Adrenal gland (tissue), 12 donors: ENCODE data around the gene PPIP5K1. TPM values are rescaled to one million over a fixed set of nuclear protein-coding genes. Genes with fewer than 3 reads are reported as not detected.
"Not testable (repeated sequence)": the region's sequence is repeated elsewhere in the genome, so short reads cannot be mapped to it uniquely, and the experiment has no call there.

Source experiments
- DNase-seq, 7 donors: peaks; one replicate each; pipeline ENCODE4 v3.0.0-alpha.2; 2019 to 2020
- H3K27ac ChIP-seq, 5 donors: fragments of 200-600 bp; sonication (generic) in 4 of 5; 1 replicate in 3 of 5; 2 replicates in 2 of 5; pipeline versions ENCODE4 v1.5.1 to v1.8.0; 2016 to 2020; ENCODE audit warnings: mild to moderate bottlenecking in 1 of 5
- H3K27me3 ChIP-seq: fragments of 200-600 bp; 2 replicates; pipeline ENCODE4 v1.8.0; 2021
- H3K36me3 ChIP-seq, 2 donors: fragments of 200-600 bp; replicated peaks in 1 of 2; 1 replicate in 1 of 2; 2 replicates in 1 of 2; pipeline versions ENCODE4 v1.5.1 to v1.8.0; 2018 to 2022
- H3K4me1 ChIP-seq, 2 donors: fragments of 200-600 bp; replicated peaks in 1 of 2; 1 replicate in 1 of 2; 2 replicates in 1 of 2; pipeline versions ENCODE4 v1.5.1 to v1.8.0; 2018 to 2021
- H3K4me3 ChIP-seq, 4 donors: fragments of 200-600 bp; sonication (generic) in 3 of 4; one replicate each; pipeline ENCODE4 v1.5.1; 2016 to 2018
- H3K9me3 ChIP-seq, 3 donors: fragments of 200-600 bp; sonication (generic) in 1 of 3; replicated peaks in 1 of 3; 1 replicate in 2 of 3; 2 replicates in 1 of 3; pipeline versions ENCODE4 v1.5.1 to v1.8.0; 2016 to 2021
- POLR2A ChIP-seq, 2 donors: fragments of 450-650 bp; IDR thresholded peaks; one replicate each; pipeline ENCODE4 v1.6.1; 2017; ENCODE audit warnings: antibody characterized with exemption in 2 of 2, mild to moderate bottlenecking in 2 of 2, moderate library complexity in 1 of 2
- WGBS, 4 donors: extraction: QIAGEN DNeasy Blood & Tissue Kit in 2 of 4; methylation state at CpG; one replicate each; pipeline versions ENCODE4 v1.1.5 to v1.1.7; 2013 to 2017; 5-methylcytosine and 5-hydroxymethylcytosine counted together
- intact Hi-C, 2 donors: fragments of 100-400 bp; cut with DNase I; formaldehyde crosslinking; loops; one replicate each; pipeline versions ENCODE4 v1.14.1 to v1.15.0; 2022 to 2023
- polyA plus RNA-seq, 3 donors: library from polyadenylated mRNA; stranded (reverse); fragments of 200-250 nt in 2 of 3; fragments of 350-450 nt in 1 of 3; fragmentation: Illumina TruSeq in 1 of 3; extraction: RNeasy Lipid Tissue Mini Kit (QIAGEN cat#74804) in 1 of 3; gene quantifications; one replicate each; pipeline ENCODE4 v1.2.3, GENCODE V29; 2013 to 2014
- total RNA-seq, 9 donors: library from RNA; depleted of rRNA in 4 of 9; stranded (reverse); fragments of >200 nt in 4 of 9; fragments of 120-200 nt in 1 of 9; fragmentation: NEBNext Ultra II Directional in 1 of 9; extraction: Animal tissue kit (Norgen Biotek cat#: 25700) in 1 of 9; gene quantifications; one replicate each; pipeline versions ENCODE4 v1.1.0 to v1.2.4, GENCODE V29; 2013 to 2023
- TF ChIP-seq, protein P1 (sequence below), 6 experiments: fragments of 450-650 bp in 4 of 6; fragments of 200-600 bp in 2 of 6; sonication (generic) in 1 of 6; IDR thresholded peaks; 1 replicate in 5 of 6; 2 replicates in 1 of 6; pipeline versions ENCODE4 v1.5.1 to v1.8.0; 2016 to 2021; ENCODE audit warnings: antibody characterized with exemption in 6 of 6, mild to moderate bottlenecking in 2 of 6, moderate library complexity in 1 of 6
- donor health status: healthy with polysubstance abuse.
- donor health status: Bipolar disorder and iron deficiency.
- donor health status: DM: yes; HTN: yes; CAD: no.
- donor health status: DM: no; HTN: no; CAD: no.
- donor health status: DM: no; HTN: no; CAD: no.
- donor health status: DM: yes; HTN: yes; CAD: no.

The PPIP5K1 gene
- total and polyA plus RNA-seq, 12 donors = 15.4 to 63.8 (median 29.0) TPM

DNA sequence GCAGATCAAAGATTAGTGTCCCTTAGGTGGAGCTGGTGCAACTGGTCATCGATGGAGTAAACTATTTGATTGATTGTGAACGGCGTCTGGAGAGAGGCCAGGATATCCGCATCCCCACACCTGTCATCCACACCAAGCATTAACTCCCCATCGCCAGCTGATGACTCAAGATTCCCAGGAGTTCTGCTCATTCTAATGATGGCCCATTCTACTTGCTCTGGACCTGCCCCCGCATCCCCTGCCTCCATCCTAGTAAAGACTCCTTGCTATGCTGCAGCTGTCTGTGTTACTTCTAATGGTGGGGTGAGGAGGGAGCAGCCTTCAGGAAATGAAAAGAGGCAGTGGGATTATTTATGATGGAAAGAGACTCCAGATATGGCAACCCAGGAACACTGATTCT is 9.1 kb upstream of the PPIP5K1 start:
- WGBS, 4 donors = 75 to 91% (median 80%) methylated on average over 5 to 6 of the region's 6 CpGs
- H3K27me3 ChIP-seq, H3K9me3 ChIP-seq, intact Hi-C loops, H3K27ac ChIP-seq, H3K4me3 ChIP-seq, DNase-seq, H3K4me1 ChIP-seq, H3K36me3 ChIP-seq: not testable (repeated sequence)

DNA sequence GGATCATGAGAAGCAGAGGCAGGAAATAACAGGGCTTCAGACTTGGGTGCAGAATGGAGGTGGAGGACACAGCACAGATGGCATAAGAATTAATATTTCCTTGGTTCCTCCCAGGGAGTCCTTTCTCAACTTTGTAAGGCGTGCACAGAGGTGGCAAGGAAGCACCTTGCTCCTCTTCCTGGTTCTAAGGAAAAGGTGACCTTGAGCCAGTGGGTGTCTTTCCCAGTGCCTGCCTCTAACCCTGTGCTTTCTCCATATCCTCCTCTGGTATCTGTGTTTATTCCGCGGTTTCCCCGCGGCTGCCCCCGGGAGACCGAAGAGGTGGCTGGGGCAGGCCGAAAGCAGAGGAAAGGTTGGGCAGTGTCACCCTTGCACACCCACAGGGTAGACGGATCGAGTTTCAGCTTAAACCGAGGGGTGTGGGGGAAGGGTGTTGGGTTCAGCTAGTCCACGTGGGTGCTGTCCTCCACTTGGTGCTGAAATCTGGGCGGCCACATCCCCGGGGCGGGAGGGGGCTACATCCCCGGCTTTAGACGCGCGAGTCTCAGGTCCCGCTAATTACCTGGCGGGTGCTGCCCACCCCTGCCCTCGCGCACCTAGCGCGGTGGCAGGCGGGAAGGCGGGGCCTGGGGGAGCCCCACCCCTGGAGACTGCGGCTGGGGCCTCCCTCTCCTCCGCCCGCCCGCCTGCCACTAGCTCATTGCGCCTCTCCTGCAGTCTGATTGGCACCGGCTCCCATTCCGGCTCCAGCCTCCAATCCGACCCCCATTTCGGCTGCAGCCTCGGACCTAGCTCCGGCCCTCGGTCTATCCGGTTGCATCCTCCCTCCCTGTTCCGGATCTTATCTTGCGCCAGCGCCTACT is 3.6 kb upstream of the PPIP5K1 start, which contains the start of gene CKMT1B:
Gene CKMT1B, plus strand, starts transcription at position 700 of the 863 bp plus-strand sequence. CDS start 192 bp downstream, outside the sequence.
- WGBS, 4 donors = no CpG with 5 or more reads among the region's 43 CpGs
- H3K27ac ChIP-seq, H3K27me3 ChIP-seq, H3K36me3 ChIP-seq, DNase-seq, H3K9me3 ChIP-seq, intact Hi-C loops, H3K4me1 ChIP-seq, H3K4me3 ChIP-seq: not testable (repeated sequence)

DNA sequence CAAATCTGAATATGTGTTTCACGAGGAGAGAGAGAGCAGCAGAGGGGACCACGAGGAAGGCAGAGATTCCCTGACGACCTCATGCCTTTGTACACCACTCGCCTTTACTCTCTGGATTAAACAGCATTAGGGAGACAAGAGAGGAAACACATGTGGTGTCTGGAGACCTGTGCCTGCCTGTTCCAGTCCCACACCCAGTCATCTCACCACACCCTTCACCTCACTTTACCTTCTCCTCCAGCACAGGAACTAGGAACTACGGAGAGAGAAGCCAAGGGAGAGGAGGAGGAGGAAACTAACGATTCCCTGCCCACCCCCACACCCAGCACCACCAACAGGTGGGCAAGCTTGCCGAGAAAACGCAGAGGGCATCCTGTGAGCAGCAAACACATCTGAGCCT is 2.8 kb upstream of the PPIP5K1 start:
- H3K4me1 ChIP-seq, H3K36me3 ChIP-seq, intact Hi-C loops, DNase-seq, H3K9me3 ChIP-seq, H3K4me3 ChIP-seq, H3K27me3 ChIP-seq, H3K27ac ChIP-seq: not testable (repeated sequence)
- 16 to 26% (median 20%) methylated on average over 2 to 4 of the region's 8 CpGs; no CpG with 5 or more reads in 1 of the 4 donors for WGBS, 4 donors

DNA sequence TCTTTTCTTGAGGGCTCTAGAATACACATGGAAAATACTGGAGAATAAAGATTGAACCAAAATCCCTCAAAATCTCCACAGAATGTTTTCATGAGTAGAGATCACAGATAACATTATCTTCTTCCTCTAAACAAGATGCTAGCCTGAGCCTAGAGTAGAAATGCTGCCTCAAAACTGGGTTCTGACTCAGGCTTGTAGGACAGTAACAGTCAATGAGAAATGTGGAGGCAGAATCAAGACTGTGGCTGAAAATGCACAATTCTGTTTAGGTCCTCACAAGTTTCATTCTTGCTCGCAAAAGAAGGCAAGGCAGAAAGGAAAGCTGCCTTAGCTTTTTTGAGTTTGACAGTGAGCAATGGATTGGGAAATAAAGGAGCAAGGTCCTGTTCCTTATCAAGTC is 15.4 kb downstream of the PPIP5K1 start:
- no CpG with 5 or more reads among the region's 1 CpG for WGBS, 4 donors
- H3K36me3 ChIP-seq, H3K27ac ChIP-seq, intact Hi-C loops, H3K4me1 ChIP-seq, H3K27me3 ChIP-seq, H3K4me3 ChIP-seq, H3K9me3 ChIP-seq, DNase-seq: not testable (repeated sequence)

DNA sequence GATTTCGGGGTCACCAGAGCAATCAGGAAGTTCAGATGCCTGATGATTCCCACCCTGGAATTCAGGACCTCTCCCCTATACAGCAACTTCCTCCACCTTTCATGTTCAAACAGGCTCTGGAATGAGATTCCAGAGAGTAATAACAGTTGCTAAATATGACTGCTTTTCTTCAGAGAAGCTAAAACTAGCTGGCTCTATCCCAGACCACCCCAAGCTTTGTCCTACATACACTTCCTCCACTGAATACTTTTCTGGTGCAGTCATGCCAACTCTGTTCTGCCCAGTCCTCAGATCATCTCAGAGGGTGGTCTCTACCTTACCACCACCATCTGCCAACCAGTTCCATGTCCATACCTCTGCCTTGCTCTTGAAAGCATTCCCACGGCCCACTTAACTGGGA is 23.4 kb downstream of the PPIP5K1 start:
- H3K9me3 ChIP-seq, DNase-seq, H3K27me3 ChIP-seq, H3K27ac ChIP-seq, intact Hi-C loops, H3K4me3 ChIP-seq, H3K36me3 ChIP-seq, H3K4me1 ChIP-seq: not testable (repeated sequence)
- WGBS, 4 donors = no CpG with 5 or more reads among the region's 2 CpGs

DNA sequence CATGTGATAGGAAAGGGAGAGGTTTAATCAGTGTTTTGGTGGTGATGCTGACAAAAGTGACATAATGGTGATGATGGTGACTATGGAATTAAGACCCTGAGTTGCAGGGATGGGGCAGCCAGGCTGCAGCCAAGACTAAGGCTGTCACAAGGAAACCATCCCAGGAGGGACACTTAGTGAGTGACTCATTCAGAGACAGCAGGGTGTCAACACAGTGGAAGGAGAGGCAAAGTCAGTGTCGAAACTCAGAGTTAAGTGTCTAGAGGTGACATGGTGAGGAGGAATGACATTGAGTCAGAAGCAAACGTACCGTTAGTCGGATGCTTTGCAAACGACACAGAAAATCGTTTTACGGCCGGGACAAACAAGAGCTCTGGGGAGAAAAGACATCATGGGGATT is 26.2 kb downstream of the PPIP5K1 start:
- H3K27ac ChIP-seq, intact Hi-C loops, H3K27me3 ChIP-seq, H3K9me3 ChIP-seq, DNase-seq, H3K4me3 ChIP-seq, H3K4me1 ChIP-seq, H3K36me3 ChIP-seq: not testable (repeated sequence)
- WGBS, 4 donors = no CpG with 5 or more reads among the region's 8 CpGs

DNA sequence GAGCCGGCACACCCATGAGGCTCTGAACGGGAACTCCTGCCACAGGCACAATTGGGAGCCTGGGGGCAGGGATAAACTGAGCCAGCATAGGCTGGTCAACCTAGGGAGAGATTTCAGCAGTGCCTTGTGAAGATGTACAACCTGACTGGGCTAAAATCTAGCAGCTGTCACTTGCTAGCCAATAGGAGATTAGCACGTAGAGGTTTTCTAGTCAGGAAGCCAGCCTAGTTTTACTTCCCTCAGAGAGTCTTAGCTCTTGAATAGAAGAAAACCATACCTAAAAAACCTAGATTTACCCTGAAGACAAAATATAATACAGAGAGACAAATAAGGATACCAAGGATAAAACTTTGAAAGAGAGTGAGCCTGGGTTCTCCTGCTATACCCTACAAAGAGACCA is 27.3 kb downstream of the PPIP5K1 start:
- DNase-seq, intact Hi-C loops, H3K9me3 ChIP-seq, H3K27ac ChIP-seq, H3K4me3 ChIP-seq, H3K36me3 ChIP-seq, H3K4me1 ChIP-seq, H3K27me3 ChIP-seq: not testable (repeated sequence)
- 96 to 100% methylated on average over 2 of the region's 3 CpGs; no CpG with 5 or more reads in 2 of the 4 donors for WGBS, 4 donors

DNA sequence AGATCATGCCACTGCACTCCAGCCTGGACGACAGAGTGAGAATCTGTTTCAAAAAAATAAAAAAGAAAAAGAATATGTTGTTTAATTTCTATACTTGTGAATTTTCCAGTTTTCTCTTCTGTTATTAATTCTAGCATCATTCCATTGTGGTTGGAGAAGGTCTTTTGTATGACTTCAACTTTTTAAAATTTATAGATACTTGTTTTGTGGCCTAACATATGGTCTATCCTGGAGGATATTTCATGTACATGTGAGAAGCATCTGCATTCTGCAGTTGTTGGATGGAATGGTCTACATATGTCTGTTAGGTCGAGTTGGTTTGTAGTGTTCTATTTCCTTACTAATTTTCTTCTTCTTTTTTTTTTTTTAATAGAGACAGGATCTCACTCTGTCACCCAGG is 37.0 kb downstream of the PPIP5K1 start:
- Histone ChIP-seq H3K9me3 (no peaks in the 10 kb centered on the region), H3K27ac (no peak overlapping the region), H3K4me1 (no peaks in the 10 kb centered on the region), H3K36me3 (peaks cover 0 to 4% of the 10 kb centered on the region in 2 donors), H3K27me3 (no peaks in the 10 kb centered on the region), H3K4me3 (no peak overlapping the region)
- no peak for DNase-seq
- TF ChIP-seq, protein P1, sequence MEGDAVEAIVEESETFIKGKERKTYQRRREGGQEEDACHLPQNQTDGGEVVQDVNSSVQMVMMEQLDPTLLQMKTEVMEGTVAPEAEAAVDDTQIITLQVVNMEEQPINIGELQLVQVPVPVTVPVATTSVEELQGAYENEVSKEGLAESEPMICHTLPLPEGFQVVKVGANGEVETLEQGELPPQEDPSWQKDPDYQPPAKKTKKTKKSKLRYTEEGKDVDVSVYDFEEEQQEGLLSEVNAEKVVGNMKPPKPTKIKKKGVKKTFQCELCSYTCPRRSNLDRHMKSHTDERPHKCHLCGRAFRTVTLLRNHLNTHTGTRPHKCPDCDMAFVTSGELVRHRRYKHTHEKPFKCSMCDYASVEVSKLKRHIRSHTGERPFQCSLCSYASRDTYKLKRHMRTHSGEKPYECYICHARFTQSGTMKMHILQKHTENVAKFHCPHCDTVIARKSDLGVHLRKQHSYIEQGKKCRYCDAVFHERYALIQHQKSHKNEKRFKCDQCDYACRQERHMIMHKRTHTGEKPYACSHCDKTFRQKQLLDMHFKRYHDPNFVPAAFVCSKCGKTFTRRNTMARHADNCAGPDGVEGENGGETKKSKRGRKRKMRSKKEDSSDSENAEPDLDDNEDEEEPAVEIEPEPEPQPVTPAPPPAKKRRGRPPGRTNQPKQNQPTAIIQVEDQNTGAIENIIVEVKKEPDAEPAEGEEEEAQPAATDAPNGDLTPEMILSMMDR (IDR thresholded peaks at IDR 0.05) = no peak
- TF ChIP-seq POLR2A (IDR thresholded peaks at IDR 0.05) = no peak
- intact Hi-C loops = no loop called here
- 74 to 90% (median 84%) methylated on average over 2 of the region's 2 CpGs for WGBS, 4 donors
